B cell (primary cell): Measurements from ENCODE around the gene KRT38. TPM values are rescaled to one million over a fixed set of nuclear protein-coding genes. Genes with fewer than 3 reads are reported as not detected.
A peak's percentile ranks its signal among the peaks of the same experiment; 100 is the strongest.

Experiments used
- ATAC-seq: fragments of 200-7000 bp; cut with Tn5 transposase; one replicate; pipeline ENCODE4 v1.10.0; 2021; ENCODE audit warnings: low read depth, mild to moderate bottlenecking, moderate number of reproducible peaks, moderate library complexity
- CTCF ChIA-PET: fragments of 350-600 bp; sonication (Branson Sonifier 250); formaldehyde crosslinking; loops from one replicate; lab custom pipeline; 2021; ENCODE audit warnings: antibody characterized with exemption, inconsistent platforms; lab: Charles Lee
- POLR2A ChIA-PET: fragments of 350-600 bp; sonication (Branson Sonifier 250); formaldehyde crosslinking; loops from one replicate; lab custom pipeline; 2021; ENCODE audit warnings: antibody characterized with exemption; lab: Charles Lee
- DNase-seq: peaks from one replicate; pipeline ENCODE4 v3.0.0; 2013
- H2AFZ ChIP-seq: 2 replicates; pipeline ENCODE4 v1.6.1; 2012; ENCODE audit warnings: mild to moderate bottlenecking, low read depth, low read length; ENCODE audit not compliant: insufficient read depth, poor library complexity, severe bottlenecking
- H3K27ac ChIP-seq, 2 donors: 1 replicate in 1 of 2; 2 replicates in 1 of 2; pipeline ENCODE4 v1.5.1; 2012 to 2013; ENCODE audit warnings: low read length in 2 of 2, mild to moderate bottlenecking in 2 of 2, moderate library complexity in 1 of 2
- H3K27me3 ChIP-seq, 4 experiments: fragments of 200-600 bp in 1 of 4; sonication (generic) in 1 of 4; replicated peaks in 1 of 4; 1 replicate in 2 of 4; 2 replicates in 2 of 4; pipeline versions ENCODE4 v1.6.1 to v1.7.0; 2013 to 2016; ENCODE audit warnings: low read length in 3 of 4, mild to moderate bottlenecking in 2 of 4, mixed read lengths in 1 of 4, moderate library complexity in 1 of 4; ENCODE audit not compliant: insufficient read depth in 4 of 4, control insufficient read depth in 3 of 4; ENCODE audit errors: control extremely low read depth in 1 of 4
- H3K36me3 ChIP-seq, 2 experiments: replicated peaks in 1 of 2; 1 replicate in 1 of 2; 2 replicates in 1 of 2; pipeline versions ENCODE4 v1.6.1 to v1.7.1; 2013; ENCODE audit warnings: low read length in 1 of 2; ENCODE audit not compliant: insufficient read depth in 2 of 2, control insufficient read depth in 1 of 2; ENCODE audit errors: control extremely low read depth in 1 of 2, extremely low read depth in 1 of 2
- H3K4me1 ChIP-seq, 2 donors: fragments of 200-600 bp in 1 of 2; sonication (generic) in 1 of 2; 1 replicate in 1 of 2; 2 replicates in 1 of 2; pipeline versions ENCODE4 v1.5.1 to v1.6.1; 2013 to 2017; ENCODE audit warnings: low read length in 2 of 2; ENCODE audit not compliant: control insufficient read depth in 2 of 2, insufficient read depth in 2 of 2
- H3K4me2 ChIP-seq: replicated peaks from 2 replicates; pipeline ENCODE3; 2012; ENCODE audit warnings: mild to moderate bottlenecking, low read depth, low read length; ENCODE audit not compliant: poor library complexity, severe bottlenecking
- H3K4me3 ChIP-seq, 5 experiments: fragments of 200-600 bp in 1 of 5; sonication (generic) in 1 of 5; 1 replicate in 3 of 5; 2 replicates in 2 of 5; pipeline versions ENCODE4 v1.5.1 to v1.7.0; 2011 to 2016; ENCODE audit warnings: low read length in 4 of 5, mild to moderate bottlenecking in 4 of 5, low read depth in 2 of 5, control low read depth in 1 of 5, moderate library complexity in 1 of 5; ENCODE audit not compliant: insufficient read depth in 1 of 5; ENCODE audit errors: control extremely low read depth in 1 of 5, extremely low read depth in 1 of 5
- H3K79me2 ChIP-seq: fragments of 200-600 bp; sonication (generic); one replicate; pipeline ENCODE4 v1.6.0; 2016; ENCODE audit warnings: low read length; ENCODE audit not compliant: control insufficient read depth, insufficient read depth
- H3K9ac ChIP-seq: fragments of 200-600 bp; sonication (generic); 2 replicates; pipeline ENCODE4 v1.6.1; 2017; ENCODE audit warnings: mild to moderate bottlenecking, low read length, moderate library complexity
- H3K9me3 ChIP-seq, 3 donors: one replicate each; pipeline versions ENCODE4 v1.6.1 to v1.7.1; 2013; ENCODE audit warnings: low read length in 2 of 3; ENCODE audit not compliant: control insufficient read depth in 2 of 3, insufficient read depth in 1 of 3; ENCODE audit errors: control extremely low read depth in 1 of 3
- H4K20me1 ChIP-seq: 2 replicates; pipeline ENCODE4 v1.6.0; 2012; ENCODE audit warnings: mild to moderate bottlenecking, low read length; ENCODE audit not compliant: insufficient read depth, control insufficient read depth, poor library complexity, severe bottlenecking
- H3K27ac Mint-ChIP-seq: one replicate; pipeline ENCODE4 v1.8.0; 2021; ENCODE audit warnings: mixed read lengths
- H3K27me3 Mint-ChIP-seq: one replicate; pipeline ENCODE4 v1.8.0; 2021; ENCODE audit warnings: mixed read lengths
- H3K4me1 Mint-ChIP-seq: one replicate; pipeline ENCODE4 v1.8.0; 2021; ENCODE audit warnings: mixed read lengths
- H3K4me3 Mint-ChIP-seq: one replicate; pipeline ENCODE4 v1.8.0; 2021; ENCODE audit warnings: mixed read lengths
- H3K9me3 Mint-ChIP-seq: one replicate; pipeline ENCODE4 v1.8.0; 2022; ENCODE audit warnings: mixed read lengths; ENCODE audit not compliant: insufficient read depth
- EZH2 ChIP-seq: IDR thresholded peaks from 2 replicates; pipeline ENCODE4 v1.6.1; 2012; ENCODE audit warnings: borderline replicate concordance, low read depth, mild to moderate bottlenecking, moderate library complexity, low read length; ENCODE audit not compliant: insufficient read depth, poor library complexity, severe bottlenecking
- WGBS: methylation state at CpG from one replicate; pipeline ENCODE4 v1.1.5; 2013; ENCODE audit warnings: missing lambda C conversion rate; ENCODE audit not compliant: insufficient coverage; 5-methylcytosine and 5-hydroxymethylcytosine counted together
- intact Hi-C: fragments of 100-400 bp; cut with micrococcal nuclease; formaldehyde crosslinking; loops from one replicate; pipeline ENCODE4 v1.10.0; 2022
- polyA plus RNA-seq: library from polyadenylated mRNA; depleted of rRNA; stranded (reverse); fragments of >200 nt; gene quantifications from 2 replicates; pipeline ENCODE4 v1.2.3, GENCODE V29; 2012
- total RNA-seq, 2 donors: library from RNA; stranded (reverse); fragments of 120-200 nt in 1 of 2; gene quantifications; 1 replicate in 1 of 2; 2 replicates in 1 of 2; pipeline versions ENCODE4 v1.2.3 to v1.2.4, GENCODE V29; 2013 to 2022
- TF ChIP-seq, protein P1 (sequence below): fragments of 200-600 bp; IDR thresholded peaks from one replicate; pipeline ENCODE4 v1.8.0; 2022; ENCODE audit warnings: antibody characterized with exemption, mild to moderate bottlenecking

Gene KRT38
- total and polyA plus RNA-seq, 2 donors (not counting 1 experiment from before 2014, with no cell fraction given): not detected

- no peak for DNase-seq
These were observed 37.3 kb downstream of the KRT38 start for GRCh38 chr17:41403404-41404023.

GRCh38 chr17:41402161-41402560, 38.6 kb downstream of the KRT38 start:
- H3K4me1 Mint-ChIP-seq: no peaks in the 10 kb centered on the region
- H3K27me3 Mint-ChIP-seq: peaks cover 45% of the 10 kb centered on the region
- H3K27ac Mint-ChIP-seq: peak overlapping the region; percentile 10
- intact Hi-C loops: no loop called here
- Histone ChIP-seq H3K79me2 (no peaks in the 10 kb centered on the region), H3K27ac (no peak overlapping the region), H3K27me3 (peaks cover 0 to 11% (median 1%) of the 10 kb centered on the region in 4 experiments), H4K20me1 (no peaks in the 10 kb centered on the region), H3K9ac (no peak overlapping the region), H3K9me3 (no peaks in the 10 kb centered on the region), H2AFZ (no peak overlapping the region), H3K4me1 (no peaks in the 10 kb centered on the region), H3K4me3 (no peak overlapping the region), H3K36me3 (no peaks in the 10 kb centered on the region), H3K4me2 (no peak overlapping the region)
- ChIA-PET CTCF (no interaction called here), POLR2A (no interaction called here)
- no peaks in the 10 kb centered on the region for H3K9me3 Mint-ChIP-seq
- ATAC-seq: no peak
- TF ChIP-seq EZH2: no peak
- TF ChIP-seq, protein P1, sequence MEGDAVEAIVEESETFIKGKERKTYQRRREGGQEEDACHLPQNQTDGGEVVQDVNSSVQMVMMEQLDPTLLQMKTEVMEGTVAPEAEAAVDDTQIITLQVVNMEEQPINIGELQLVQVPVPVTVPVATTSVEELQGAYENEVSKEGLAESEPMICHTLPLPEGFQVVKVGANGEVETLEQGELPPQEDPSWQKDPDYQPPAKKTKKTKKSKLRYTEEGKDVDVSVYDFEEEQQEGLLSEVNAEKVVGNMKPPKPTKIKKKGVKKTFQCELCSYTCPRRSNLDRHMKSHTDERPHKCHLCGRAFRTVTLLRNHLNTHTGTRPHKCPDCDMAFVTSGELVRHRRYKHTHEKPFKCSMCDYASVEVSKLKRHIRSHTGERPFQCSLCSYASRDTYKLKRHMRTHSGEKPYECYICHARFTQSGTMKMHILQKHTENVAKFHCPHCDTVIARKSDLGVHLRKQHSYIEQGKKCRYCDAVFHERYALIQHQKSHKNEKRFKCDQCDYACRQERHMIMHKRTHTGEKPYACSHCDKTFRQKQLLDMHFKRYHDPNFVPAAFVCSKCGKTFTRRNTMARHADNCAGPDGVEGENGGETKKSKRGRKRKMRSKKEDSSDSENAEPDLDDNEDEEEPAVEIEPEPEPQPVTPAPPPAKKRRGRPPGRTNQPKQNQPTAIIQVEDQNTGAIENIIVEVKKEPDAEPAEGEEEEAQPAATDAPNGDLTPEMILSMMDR: no peak
- H3K4me3 Mint-ChIP-seq: no peak overlapping the region
- 93% methylated on average over 3 of the region's 5 CpGs for WGBS
- no peak for DNase-seq

More at GRCh38 chr17:41403404-41404023, 37.3 kb downstream of the KRT38 start:
- Histone ChIP-seq H3K4me3 (no peak overlapping the region), H3K79me2 (no peaks in the 10 kb centered on the region), H3K27me3 (peaks cover 0 to 11% (median 1%) of the 10 kb centered on the region in 4 experiments), H2AFZ (no peak overlapping the region), H3K27ac (no peak overlapping the region), H4K20me1 (no peaks in the 10 kb centered on the region), H3K36me3 (no peaks in the 10 kb centered on the region), H3K4me2 (no peak overlapping the region), H3K4me1 (no peaks in the 10 kb centered on the region), H3K9me3 (no peaks in the 10 kb centered on the region), H3K9ac (no peak overlapping the region)
- 100% methylated on average over 1 of the region's 4 CpGs for WGBS
- ChIA-PET POLR2A (no interaction called here), CTCF (no interaction called here)
- H3K27ac Mint-ChIP-seq: no peak overlapping the region
- H3K9me3 Mint-ChIP-seq: no peaks in the 10 kb centered on the region
- intact Hi-C loops: no loop called here
- no peaks in the 10 kb centered on the region for H3K4me1 Mint-ChIP-seq
- no peak for ATAC-seq
- H3K4me3 Mint-ChIP-seq: no peak overlapping the region
- no peak for TF ChIP-seq EZH2
- TF ChIP-seq, protein P1: no peak
- peaks cover 38% of the 10 kb centered on the region for H3K27me3 Mint-ChIP-seq
